Ovary (tissue), 9 donors: ENCODE measurements around the gene CTSO. TPM values are rescaled to one million over a fixed set of nuclear protein-coding genes. Genes with fewer than 3 reads are reported as not detected.
"Not testable (repeated sequence)": the region's sequence is repeated elsewhere in the genome, so short reads cannot be mapped to it uniquely, and the experiment has no call there.

Experiments used
- DNase-seq, 5 donors: peaks; one replicate each; pipeline ENCODE4 v3.0.0-alpha.2; 2019 to 2020
- H3K27ac ChIP-seq, 2 donors: fragments of 200-600 bp; one replicate each; pipeline versions ENCODE4 v1.5.1 to v1.8.0; 2019 to 2022
- H3K27me3 ChIP-seq: fragments of 200-600 bp; one replicate; pipeline ENCODE4 v1.8.0; 2022
- H3K36me3 ChIP-seq: fragments of 200-600 bp; sonication (generic); one replicate; pipeline ENCODE4 v1.5.1; 2019
- H3K4me1 ChIP-seq: one replicate; pipeline ENCODE4 v1.8.1; 2013; ENCODE audit warnings: mild to moderate bottlenecking, moderate library complexity; ENCODE audit not compliant: insufficient read depth
- H3K4me3 ChIP-seq: fragments of 200-600 bp; sonication (generic); one replicate; pipeline ENCODE4 v1.5.1; 2017
- H3K9me3 ChIP-seq, 2 donors: fragments of 200-600 bp in 1 of 2; sonication (generic) in 1 of 2; one replicate each; pipeline versions ENCODE4 v1.5.1 to v1.8.1; 2013 to 2019; ENCODE audit warnings: mild to moderate bottlenecking in 1 of 2, moderate library complexity in 1 of 2
- EP300 ChIP-seq: sonication (generic); formaldehyde crosslinking; IDR thresholded peaks from one replicate; pipeline ENCODE4 v1.6.1; 2017; ENCODE audit warnings: antibody characterized with exemption
- POLR2A ChIP-seq: fragments of 450-650 bp; IDR thresholded peaks from one replicate; pipeline ENCODE4 v1.6.1; 2017; ENCODE audit warnings: antibody characterized with exemption, mild to moderate bottlenecking, moderate library complexity
- WGBS, 3 donors: extraction: QIAGEN DNeasy Blood & Tissue Kit in 1 of 3; methylation state at CpG; one replicate each; pipeline versions ENCODE4 v1.1.5 to v1.1.7; 2013 to 2017; 5-methylcytosine and 5-hydroxymethylcytosine counted together
- intact Hi-C, 4 donors: fragments of 100-400 bp; cut with DNase I; formaldehyde crosslinking; loops; one replicate each; pipeline versions ENCODE4 v1.11.0 to v1.15.1; 2022 to 2023
- polyA plus RNA-seq, 2 donors: library from polyadenylated mRNA; stranded (reverse); fragments of 200-250 nt in 1 of 2; fragments of 350-450 nt in 1 of 2; fragmentation: Illumina TruSeq in 1 of 2; extraction: RNeasy Lipid Tissue Mini Kit (QIAGEN cat#74804) in 1 of 2; gene quantifications; one replicate each; pipeline ENCODE4 v1.2.3, GENCODE V29; 2013 to 2014
- total RNA-seq, 7 donors: library from RNA; depleted of rRNA in 2 of 7; stranded (reverse); fragments of >200 nt in 2 of 7; fragmentation: NEBNext Ultra II Directional in 3 of 7; extraction: Animal tissue kit (Norgen Biotek cat#: 25700) in 3 of 7; gene quantifications; one replicate each; pipeline versions ENCODE4 v1.1.0 to v1.2.4, GENCODE V29; 2016 to 2023
- TF ChIP-seq, protein P1 (sequence below), 3 donors: fragments of 450-650 bp in 2 of 3; fragments of 200-600 bp in 1 of 3; IDR thresholded peaks; one replicate each; pipeline versions ENCODE4 v1.5.1 to v1.8.0; 2016 to 2022; ENCODE audit warnings: antibody characterized with exemption in 3 of 3, mild to moderate bottlenecking in 1 of 3
- donor health status: DM: no; HTN: no; CAD: no; lungs with moderate emphysema.
- donor health status: DM: no; HTN: no; CAD: no.
- donor health status: Bipolar disorder and iron deficiency.
- donor health status: DM: yes; HTN: yes; CAD: no.
- donor health status: DM: no; HTN: no; CAD: no.
- donor health status: DM: yes; HTN: yes; CAD: no.

Gene CTSO
- total and polyA plus RNA-seq, 9 donors = 12.0 to 58.3 (median 20.6) TPM

- DNase-seq = no peak
- WGBS, 3 donors = 97 to 98% (median 97%) methylated on average over 1 of the region's 1 CpG
- H3K4me3 ChIP-seq = no peak overlapping the region
- H3K27ac ChIP-seq = no peak overlapping the region
- H3K36me3 ChIP-seq = no peaks in the 10 kb centered on the region
- intact Hi-C loops = loop anchor here in 1 of 4 donors (10.0 kb wide), 1 partner anchor 527 kb away; no protein-coding TSS in a partner anchor
- H3K27me3 ChIP-seq = no peaks in the 10 kb centered on the region
- no peaks in the 10 kb centered on the region for H3K9me3 ChIP-seq
- TF ChIP-seq EP300 = no peak
- H3K4me1 ChIP-seq = no peaks in the 10 kb centered on the region
These were observed 11.8 kb downstream of the CTSO start for GRCh38 chr4:155941820-155942219.

DNA sequence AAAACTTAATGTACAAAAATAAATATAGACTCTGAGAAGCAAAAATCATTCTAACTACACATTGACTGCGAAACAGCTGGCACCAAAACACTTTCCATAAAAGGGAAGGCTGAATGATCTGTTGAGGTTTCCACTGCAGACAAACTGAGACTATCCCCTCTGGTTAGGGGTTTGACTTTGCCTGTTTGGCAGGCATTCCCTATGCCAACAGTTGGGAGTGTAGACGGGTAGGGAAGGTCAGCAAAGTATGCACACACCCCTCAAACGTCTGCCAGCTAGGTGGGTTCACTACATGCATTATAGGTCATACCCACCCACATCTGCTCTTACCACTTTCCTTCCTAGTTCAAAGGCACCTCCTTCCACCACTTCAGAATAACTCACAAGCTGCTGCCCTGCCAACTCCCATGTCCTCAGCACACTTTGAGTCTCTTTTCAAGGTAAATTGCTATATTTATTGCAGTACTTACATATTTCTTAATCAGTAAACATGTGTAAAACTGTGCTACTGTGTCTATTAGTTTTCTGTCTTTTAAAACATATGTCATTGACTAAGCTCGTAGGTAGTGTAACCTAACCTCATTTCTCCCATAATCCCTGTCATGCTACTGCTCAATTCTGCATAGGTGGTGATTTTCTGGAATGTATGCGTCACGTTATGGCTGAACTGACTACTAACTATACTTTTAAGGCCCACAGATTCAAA, 12.4 kb downstream of the CTSO start:
- no peak for DNase-seq
- Histone ChIP-seq H3K9me3 (no peaks in the 10 kb centered on the region), H3K27ac (no peak overlapping the region), H3K27me3 (no peaks in the 10 kb centered on the region), H3K4me1 (no peaks in the 10 kb centered on the region), H3K36me3 (no peaks in the 10 kb centered on the region), H3K4me3 (no peak overlapping the region)
- WGBS, 3 donors = 82 to 84% (median 82%) methylated on average over 6 of the region's 6 CpGs
- TF ChIP-seq, protein P1, sequence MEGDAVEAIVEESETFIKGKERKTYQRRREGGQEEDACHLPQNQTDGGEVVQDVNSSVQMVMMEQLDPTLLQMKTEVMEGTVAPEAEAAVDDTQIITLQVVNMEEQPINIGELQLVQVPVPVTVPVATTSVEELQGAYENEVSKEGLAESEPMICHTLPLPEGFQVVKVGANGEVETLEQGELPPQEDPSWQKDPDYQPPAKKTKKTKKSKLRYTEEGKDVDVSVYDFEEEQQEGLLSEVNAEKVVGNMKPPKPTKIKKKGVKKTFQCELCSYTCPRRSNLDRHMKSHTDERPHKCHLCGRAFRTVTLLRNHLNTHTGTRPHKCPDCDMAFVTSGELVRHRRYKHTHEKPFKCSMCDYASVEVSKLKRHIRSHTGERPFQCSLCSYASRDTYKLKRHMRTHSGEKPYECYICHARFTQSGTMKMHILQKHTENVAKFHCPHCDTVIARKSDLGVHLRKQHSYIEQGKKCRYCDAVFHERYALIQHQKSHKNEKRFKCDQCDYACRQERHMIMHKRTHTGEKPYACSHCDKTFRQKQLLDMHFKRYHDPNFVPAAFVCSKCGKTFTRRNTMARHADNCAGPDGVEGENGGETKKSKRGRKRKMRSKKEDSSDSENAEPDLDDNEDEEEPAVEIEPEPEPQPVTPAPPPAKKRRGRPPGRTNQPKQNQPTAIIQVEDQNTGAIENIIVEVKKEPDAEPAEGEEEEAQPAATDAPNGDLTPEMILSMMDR (IDR thresholded peaks at IDR 0.05) = no peak
- no peak for TF ChIP-seq EP300
- intact Hi-C loops = loop anchor here in 1 of 4 donors (10.0 kb wide), 1 partner anchor 526 kb away; no protein-coding TSS in a partner anchor

- TF ChIP-seq POLR2A (no peak), EP300 (no peak)
- TF ChIP-seq, protein P1 (IDR thresholded peaks at IDR 0.05) = no peak
- intact Hi-C loops = no loop called here
- no peaks in the 10 kb centered on the region for H3K36me3 ChIP-seq
These were observed 18.2 kb downstream of the CTSO start for GRCh38 chr4:155935389-155935986.

DNA sequence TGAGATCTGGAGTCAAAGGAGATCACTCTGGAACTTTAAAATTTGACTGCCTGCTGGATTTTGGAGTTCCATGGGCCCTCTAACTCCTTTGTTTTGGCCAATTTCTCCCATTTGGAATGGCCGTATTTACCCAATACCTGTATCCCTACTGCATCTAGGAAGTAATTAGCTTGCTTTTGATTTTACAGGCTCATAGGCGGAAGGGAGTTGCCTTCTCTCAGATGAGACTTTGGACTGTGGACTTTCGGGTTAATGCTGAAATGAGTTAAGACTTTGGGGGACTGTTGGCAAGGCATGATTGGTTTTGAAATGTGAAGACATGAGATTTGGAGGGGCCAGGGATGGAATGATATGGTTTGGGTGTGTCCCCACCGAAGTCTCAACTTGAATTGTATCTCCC, 19.0 kb downstream of the CTSO start:
- intact Hi-C loops, H3K27me3 ChIP-seq: not testable (repeated sequence)
- WGBS, 3 donors = 97 to 98% (median 98%) methylated on average over 4 of the region's 4 CpGs

More at GRCh38 chr4:155935389-155935986, 18.2 kb downstream of the CTSO start:
- Histone ChIP-seq H3K27ac (no peak overlapping the region), H3K4me3 (no peak overlapping the region), H3K9me3 (no peaks in the 10 kb centered on the region), H3K27me3 (no peaks in the 10 kb centered on the region), H3K4me1 (no peaks in the 10 kb centered on the region)
- no peak for DNase-seq
- 62 to 64% (median 64%) methylated on average over 4 of the region's 4 CpGs for WGBS, 3 donors

GRCh38 chr4:155931634-155932033, 22.0 kb downstream of the CTSO start:
- no peak for DNase-seq
- TF ChIP-seq POLR2A = no peak
- TF ChIP-seq, protein P1 (IDR thresholded peaks at IDR 0.05) = no peak
- no peak for TF ChIP-seq EP300
- Histone ChIP-seq H3K27ac (no peak overlapping the region), H3K9me3 (peaks cover 0 to 2% of the 10 kb centered on the region in 2 donors), H3K36me3 (no peaks in the 10 kb centered on the region), H3K4me1 (no peaks in the 10 kb centered on the region), H3K4me3 (no peak overlapping the region), H3K27me3 (no peaks in the 10 kb centered on the region)
- intact Hi-C loops = no loop called here
- 95 to 98% (median 95%) methylated on average over 4 of the region's 4 CpGs for WGBS, 3 donors

More for the DNA sequence above, 19.0 kb downstream of the CTSO start:
- not testable (repeated sequence) for H3K9me3 ChIP-seq, H3K27ac ChIP-seq, H3K4me3 ChIP-seq, H3K4me1 ChIP-seq, DNase-seq, H3K36me3 ChIP-seq
